ENCODE results near the gene NRXN3. TPM values are rescaled to one million over a fixed set of nuclear protein-coding genes. Genes with fewer than 3 reads are reported as not detected.

Gene NRXN3
- total and polyA plus RNA-seq, 2 of the 4 experiments (the other 2 are of a cell fraction): 4.8 to 25.1 TPM

- no peak overlapping the region for H3K27ac ChIP-seq (ENCODE audit: insufficient read depth, low read length)
- intact Hi-C loops (cut with micrococcal nuclease): no loop called here
- CTCF ChIA-PET: no interaction called here
These were observed 1572.0 kb downstream of the NRXN3 start for GRCh38 chr14:79742142-79742541.

More at GRCh38 chr14:79742142-79742541, 1572.0 kb downstream of the NRXN3 start:
- DNase-seq (no peak), ATAC-seq (ENCODE audit: low read depth) (peak; percentile 29; the same call in 1 of the 2 replicates)
- no TSS peak for BruUV-seq (replicated peaks)
- Histone ChIP-seq H4K91ac (ENCODE audit: insufficient read depth, low read depth, low read length) (no peak overlapping the region), H3K4me1 (ENCODE audit: control insufficient read depth, insufficient read depth, low read length) (no peaks in the 10 kb centered on the region), H4K8ac (ENCODE audit: low read depth in 2 of 2, low read length in 2 of 2) (no peak overlapping the region), H3K4me2 (ENCODE audit: low read depth, low read length) (no peak overlapping the region), H3K9me3 (ENCODE audit: control insufficient read depth, insufficient read depth, low read length) (peaks cover 3% of the 10 kb centered on the region), H3K56ac (ENCODE audit: extremely low read depth, insufficient read depth, low read length) (no peak overlapping the region), H3K27me3 (ENCODE audit: control insufficient read depth, insufficient read depth, low read length) (no peaks in the 10 kb centered on the region), H3K18ac (ENCODE audit: low read depth, low read length) (no peak overlapping the region), H2BK15ac (ENCODE audit: low read depth, low read length) (no peak overlapping the region), H4K5ac (ENCODE audit: low read depth, low read length) (no peak overlapping the region), H2BK5ac (ENCODE audit: low read depth, low read length, poor library complexity, severe bottlenecking) (no peak overlapping the region), H2BK20ac (ENCODE audit: low read depth, low read length) (no peak overlapping the region), H3K14ac (replicated peaks; ENCODE audit: low read depth, low read length) (no peak overlapping the region), H2AFZ (replicated peaks; ENCODE audit: low read length, poor library complexity) (no peak overlapping the region), H3K4me3 (ENCODE audit: insufficient read depth, low read depth, low read length) (no peak overlapping the region), H3K9me1 (ENCODE audit: insufficient read depth, low read length) (no peaks in the 10 kb centered on the region), H3K23ac (ENCODE audit: low read depth, low read length) (no peak overlapping the region), H3K9ac (ENCODE audit: low read depth, low read length) (no peak overlapping the region), H4K20me1 (ENCODE audit: insufficient read depth, low read length) (no peaks in the 10 kb centered on the region), H3K36me3 (ENCODE audit: control insufficient read depth, insufficient read depth, low read length) (no peaks in the 10 kb centered on the region), H3K4ac (ENCODE audit: low read depth, low read length) (no peak overlapping the region), H2AK5ac (ENCODE audit: low read depth, low read length) (no peak overlapping the region), H2BK120ac (ENCODE audit: low read depth, low read length) (no peak overlapping the region), H2AK9ac (replicated peaks; ENCODE audit: low read depth, low read length, poor library complexity) (no peak overlapping the region), H3K79me1 (ENCODE audit: low read depth in 1 of 2, low read length in 2 of 2) (no peaks in the 10 kb centered on the region)
- WGBS, 2 experiments (ENCODE audit: extremely low coverage in 2 of 2, insufficient read length in 1 of 2): no CpG with 5 or more reads among the region's 1 CpG
- in situ Hi-C loops (cut with MboI; ENCODE audit: low sequenced_read_pairs) (no loop called here), dilution Hi-C loops (cut with HindIII; ENCODE audit: low sequenced_read_pairs, unreplicated experiment) (no loop called here)
- no peak for TF ChIP-seq RCOR1 (IDR thresholded peaks at IDR 0.05; ENCODE audit: insufficient replicate concordance, low read length)
- TF ChIP-seq NFE2L2 (IDR thresholded peaks at IDR 0.05; ENCODE audit: low read depth, low read length): no peak
- no peak for TF ChIP-seq USF2 (IDR thresholded peaks at IDR 0.05; ENCODE audit: low read depth, low read length)
- TF ChIP-seq CTCF (conservative IDR thresholded peaks at IDR 0.05; ENCODE audit: low read depth, low read length): no peak
- no peak for TF ChIP-seq MAZ (IDR thresholded peaks at IDR 0.05; ENCODE audit: borderline replicate concordance, low read depth, low read length)
- no peak for TF ChIP-seq RAD21 (IDR thresholded peaks at IDR 0.05; ENCODE audit: low read length)
- TF ChIP-seq RFX5 (IDR thresholded peaks at IDR 0.05; ENCODE audit: low read depth, low read length): no peak
- TF ChIP-seq POLR2A (IDR thresholded peaks at IDR 0.05; ENCODE audit: low read depth, low read length): no peak
- TF ChIP-seq FOS (IDR thresholded peaks at IDR 0.05; ENCODE audit: low read depth, low read length): no peak
- TF ChIP-seq CHD1 (IDR thresholded peaks at IDR 0.05; ENCODE audit: low read depth, low read length): no peak
- TF ChIP-seq MXI1 (IDR thresholded peaks at IDR 0.05; ENCODE audit: borderline replicate concordance, low read depth, low read length): no peak
- TF ChIP-seq, protein P1, sequence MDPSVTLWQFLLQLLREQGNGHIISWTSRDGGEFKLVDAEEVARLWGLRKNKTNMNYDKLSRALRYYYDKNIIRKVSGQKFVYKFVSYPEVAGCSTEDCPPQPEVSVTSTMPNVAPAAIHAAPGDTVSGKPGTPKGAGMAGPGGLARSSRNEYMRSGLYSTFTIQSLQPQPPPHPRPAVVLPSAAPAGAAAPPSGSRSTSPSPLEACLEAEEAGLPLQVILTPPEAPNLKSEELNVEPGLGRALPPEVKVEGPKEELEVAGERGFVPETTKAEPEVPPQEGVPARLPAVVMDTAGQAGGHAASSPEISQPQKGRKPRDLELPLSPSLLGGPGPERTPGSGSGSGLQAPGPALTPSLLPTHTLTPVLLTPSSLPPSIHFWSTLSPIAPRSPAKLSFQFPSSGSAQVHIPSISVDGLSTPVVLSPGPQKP (IDR thresholded peaks at IDR 0.05; ENCODE audit: borderline replicate concordance, low read depth, low read length): no peak
- no peak for TF ChIP-seq BHLHE40 (IDR thresholded peaks at IDR 0.05; ENCODE audit: low read depth, low read length)
- POLR2A ChIA-PET (ENCODE audit: unreplicated experiment): no interaction called here

Measured in IMR-90 (cell line).